H1 (cell line): ENCODE results near the gene CDK5RAP2. TPM values are rescaled to one million over a fixed set of nuclear protein-coding genes. Genes with fewer than 3 reads are reported as not detected.

Source experiments
- JUN ChIP-seq: IDR thresholded peaks from 2 replicates; pipeline ENCODE4 v1.6.1; 2011; ENCODE audit warnings: low read depth, mild to moderate bottlenecking, improper control_type of control experiment, low read length
- NRF1 ChIP-seq: IDR thresholded peaks from 2 replicates; pipeline ENCODE4 v1.6.1; 2011; ENCODE audit warnings: mild to moderate bottlenecking, low read depth, low read length, improper control_type of control experiment
- polyA plus RNA-seq, 7 experiments: library from polyadenylated mRNA; depleted of rRNA in 3 of 7; stranded (reverse) in 5 of 7; unstranded in 2 of 7; fragments of >200 nt in 5 of 7; fragments of 200-250 nt in 2 of 7; gene quantifications; 1 replicate in 5 of 7; 2 replicates in 1 of 7; 4 replicates in 1 of 7; pipeline versions ENCODE4 v1.2.1 to v1.2.3, GENCODE V29; 2011 to 2013; ENCODE audit warnings: missing spikeins in 2 of 7, mixed read lengths in 2 of 7
- total RNA-seq: library from RNA; stranded (reverse); fragmentation: NEBNext Ultra II Directional; extraction: Animal tissue kit (Norgen Biotek cat#: 25700); gene quantifications from 2 replicates; pipeline ENCODE4 v1.2.1, GENCODE V29; 2021

The CDK5RAP2 gene
- total and polyA plus RNA-seq, 2 of the 8 experiments (the other 6 are each of a cell fraction or from before 2014, with no cell fraction given), result 19.8 to 49.4 TPM

- TF ChIP-seq NRF1 (no peak), JUN (no peak)
Observed at GRCh38 chr9:120456218-120456617, 123.7 kb downstream of the CDK5RAP2 start (continued).
